Renal cortical epithelial cell (primary cell): ENCODE measurements around the gene TGFB1I1. TPM values are rescaled to one million over a fixed set of nuclear protein-coding genes. Genes with fewer than 3 reads are reported as not detected.
"Not testable (repeated sequence)": the region's sequence is repeated elsewhere in the genome, so short reads cannot be mapped to it uniquely, and the experiment has no call there.

Source experiments
- DNase-seq: peaks from one replicate; pipeline ENCODE4 v3.0.0-alpha.2; 2011; ENCODE audit warnings: low read depth
- total RNA-seq: library from RNA; depleted of rRNA; stranded (reverse); fragments of >200 nt; gene quantifications from 2 replicates; pipeline ENCODE4 v1.2.3, GENCODE V29; 2014

TGFB1I1 gene
- 26.5 and 31.4 TPM in 2 replicates for total RNA-seq

GRCh38 chr16:31471875-31472708, at the start of gene TGFB1I1:
Gene TGFB1I1 (plus strand): TSS chr16:31472152. CDS start chr16:31472189, 37 bp downstream.
- DNase-seq, result no peak

- DNase-seq, result no peak
Observed at GRCh38 chr16:31423241-31423640, 48.7 kb upstream of the TGFB1I1 start.

GRCh38 chr16:31423801-31424200, 48.2 kb upstream of the TGFB1I1 start:
- no peak for DNase-seq

DNA sequence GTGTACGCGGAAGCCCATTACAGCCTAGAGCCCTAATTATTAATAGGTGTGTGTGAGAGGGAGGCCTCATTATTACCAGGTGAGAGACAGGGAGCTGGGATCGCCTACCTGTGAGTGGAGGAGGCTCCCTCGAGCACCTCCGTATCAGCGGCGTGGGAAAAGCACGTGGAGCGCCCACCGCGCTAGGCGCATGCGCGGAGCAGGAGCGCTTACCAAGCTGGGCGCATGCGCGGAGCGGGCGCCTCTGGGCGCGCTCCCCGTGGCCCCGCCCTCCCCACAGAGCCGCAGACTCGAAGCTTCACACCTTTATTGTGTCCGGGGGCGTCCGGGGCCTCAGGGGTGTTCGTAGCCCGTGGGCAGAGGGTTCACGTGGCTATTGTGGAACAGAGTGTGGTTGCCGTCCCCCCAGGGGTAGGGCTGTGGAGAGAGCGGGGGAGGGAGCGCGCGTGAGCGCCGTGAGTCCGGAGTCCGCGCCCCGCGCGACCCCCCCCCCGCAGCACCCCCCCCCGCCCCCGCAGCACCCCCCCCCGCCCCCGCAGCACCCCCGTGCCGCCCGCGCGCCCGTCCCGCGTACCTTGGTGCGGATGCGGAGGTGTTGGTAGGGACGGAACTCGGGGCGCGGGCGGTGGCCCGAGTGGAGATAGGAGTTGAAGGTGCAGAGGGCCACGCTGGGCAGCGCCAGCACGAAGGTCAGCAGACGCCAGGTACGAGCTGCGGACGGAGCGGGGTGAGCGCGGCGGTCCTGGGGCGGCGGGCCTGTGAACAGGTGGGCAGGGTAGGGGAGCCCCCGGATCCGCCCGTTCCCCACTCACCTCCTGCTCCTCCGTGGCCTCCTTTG, 44.3 kb upstream of the TGFB1I1 start:
- no peak for DNase-seq

GRCh38 chr16:31428279-31428597, 43.7 kb upstream of the TGFB1I1 start, which contains the start of gene COX6A2:
Gene COX6A2 (minus strand): TSS chr16:31428360. CDS start chr16:31428325, 35 bp downstream.
- no peak for DNase-seq

DNA sequence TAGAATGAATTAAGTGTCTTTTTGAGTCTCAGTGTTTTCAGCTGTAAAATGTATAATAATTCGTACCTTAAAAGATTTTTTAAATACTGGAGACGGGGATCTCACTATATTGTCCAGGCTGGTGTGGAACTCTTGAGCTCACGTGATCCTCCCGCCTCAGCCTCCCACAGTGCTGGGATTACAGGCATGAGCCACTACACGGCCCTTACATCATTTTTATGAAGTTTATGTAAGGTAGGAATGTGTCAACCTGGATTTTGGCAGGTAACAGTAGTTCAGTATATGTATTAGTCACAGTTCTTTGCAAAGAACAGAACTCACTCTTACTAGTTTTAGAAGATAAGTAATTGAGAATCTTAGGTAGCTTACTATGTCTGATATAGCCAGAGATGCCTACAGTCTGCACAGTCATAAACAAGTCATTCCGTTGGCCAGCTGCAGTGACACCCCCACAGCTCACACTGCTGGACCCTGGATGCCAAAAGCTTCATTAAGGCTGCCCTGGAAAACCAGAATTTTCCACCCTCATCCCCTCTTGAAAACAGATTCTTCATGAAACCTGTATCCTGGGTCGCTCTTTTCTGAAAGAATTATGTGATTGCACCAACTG, 43.2 kb upstream of the TGFB1I1 start:
- DNase-seq, result no peak

GRCh38 chr16:31429314-31429713, 42.6 kb upstream of the TGFB1I1 start:
- no peak for DNase-seq

GRCh38 chr16:31429796-31430195, 42.2 kb upstream of the TGFB1I1 start:
- DNase-seq, result no peak

- DNase-seq, result no peak
Observed at GRCh38 chr16:31430380-31431052, 41.4 kb upstream of the TGFB1I1 start.

DNA sequence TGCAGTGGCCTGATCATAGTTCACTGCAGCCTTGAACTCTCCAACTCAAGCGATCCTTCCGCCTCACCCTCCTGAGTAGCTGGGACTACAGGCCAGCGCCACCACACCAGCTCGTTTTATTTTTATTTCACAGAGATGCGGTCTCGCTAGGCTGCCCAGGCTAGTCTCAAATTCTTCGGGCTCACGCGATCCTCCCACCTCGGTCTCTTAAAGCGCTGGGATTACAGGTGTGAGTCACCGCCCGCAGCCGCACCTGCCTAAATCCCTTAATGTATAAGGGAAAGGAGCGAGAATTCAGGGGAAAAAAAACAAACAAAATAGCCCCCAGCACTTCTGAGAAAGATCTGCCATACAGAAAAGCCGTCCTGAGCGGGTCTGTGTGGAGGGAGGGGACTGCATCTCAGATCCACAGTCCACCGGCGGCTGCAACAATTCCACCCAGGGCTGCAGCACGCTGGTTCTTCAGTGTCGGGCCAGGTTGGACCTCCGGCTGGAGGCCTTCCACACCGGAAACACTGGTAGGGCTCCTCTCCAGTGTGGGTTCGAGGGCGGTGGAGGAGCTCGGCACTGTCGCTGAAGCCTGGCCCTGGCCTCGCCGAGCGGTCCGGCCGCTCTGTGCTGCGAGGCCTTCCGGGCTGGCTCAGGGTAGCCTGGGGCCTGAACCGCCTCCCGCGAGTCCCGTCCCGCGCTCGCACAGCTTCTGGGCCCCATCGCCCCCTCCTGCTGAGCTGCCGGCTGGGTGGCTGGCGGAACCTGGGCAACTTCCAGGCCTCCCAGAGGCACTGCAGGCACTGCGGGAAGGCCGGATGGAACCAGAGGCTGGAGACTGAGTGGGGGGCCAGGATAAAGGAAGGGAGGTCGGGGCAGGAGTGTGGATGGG, 36.4 kb upstream of the TGFB1I1 start:
- no peak for DNase-seq

DNA sequence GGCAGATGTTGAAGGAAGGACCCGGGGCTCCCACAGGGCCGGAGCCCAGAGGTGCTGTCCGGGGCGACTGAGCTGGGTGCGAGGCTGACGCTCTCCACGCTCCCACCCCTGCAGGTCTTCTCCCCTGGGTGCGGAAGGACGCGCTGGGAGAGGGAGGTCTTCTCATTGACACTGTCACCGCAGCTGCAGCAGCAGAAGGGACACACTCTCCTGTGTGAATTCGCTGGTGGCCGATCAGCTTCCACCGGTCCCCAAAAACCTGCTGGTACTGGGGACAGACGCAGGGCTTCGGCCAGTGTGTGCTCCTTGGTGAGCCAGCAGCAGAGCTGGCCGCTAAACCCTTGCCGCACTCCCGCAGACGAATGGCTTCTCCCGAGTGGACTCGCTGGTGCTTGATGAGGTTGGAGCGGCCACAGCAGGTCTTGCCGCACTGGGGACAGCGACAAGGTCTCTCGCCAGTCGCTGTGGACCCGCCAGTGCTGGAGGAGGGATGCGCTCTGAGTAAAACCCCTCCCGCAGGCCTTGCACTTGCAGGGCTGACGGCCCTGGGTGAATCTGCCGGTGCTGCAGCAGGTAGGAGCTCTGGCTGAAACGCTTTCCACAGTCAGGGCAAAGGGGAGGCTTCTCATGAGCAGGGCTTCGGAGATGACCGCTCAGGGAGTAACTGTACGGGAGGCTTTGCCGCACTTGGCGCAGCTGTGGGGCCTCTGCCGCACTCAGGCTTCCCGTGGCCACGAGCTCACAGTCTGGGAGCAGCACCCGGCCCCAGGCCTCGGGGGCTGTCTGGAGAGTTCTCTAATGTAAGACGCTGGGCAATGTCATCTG, 35.5 kb upstream of the TGFB1I1 start:
- DNase-seq, result no peak

GRCh38 chr16:31438414-31438813, 33.5 kb upstream of the TGFB1I1 start:
- no peak for DNase-seq

GRCh38 chr16:31439023-31439422, 32.9 kb upstream of the TGFB1I1 start:
- not testable (repeated sequence) for DNase-seq

- no peak for DNase-seq
Observed at GRCh38 chr16:31439519-31439918, 32.4 kb upstream of the TGFB1I1 start.

DNA sequence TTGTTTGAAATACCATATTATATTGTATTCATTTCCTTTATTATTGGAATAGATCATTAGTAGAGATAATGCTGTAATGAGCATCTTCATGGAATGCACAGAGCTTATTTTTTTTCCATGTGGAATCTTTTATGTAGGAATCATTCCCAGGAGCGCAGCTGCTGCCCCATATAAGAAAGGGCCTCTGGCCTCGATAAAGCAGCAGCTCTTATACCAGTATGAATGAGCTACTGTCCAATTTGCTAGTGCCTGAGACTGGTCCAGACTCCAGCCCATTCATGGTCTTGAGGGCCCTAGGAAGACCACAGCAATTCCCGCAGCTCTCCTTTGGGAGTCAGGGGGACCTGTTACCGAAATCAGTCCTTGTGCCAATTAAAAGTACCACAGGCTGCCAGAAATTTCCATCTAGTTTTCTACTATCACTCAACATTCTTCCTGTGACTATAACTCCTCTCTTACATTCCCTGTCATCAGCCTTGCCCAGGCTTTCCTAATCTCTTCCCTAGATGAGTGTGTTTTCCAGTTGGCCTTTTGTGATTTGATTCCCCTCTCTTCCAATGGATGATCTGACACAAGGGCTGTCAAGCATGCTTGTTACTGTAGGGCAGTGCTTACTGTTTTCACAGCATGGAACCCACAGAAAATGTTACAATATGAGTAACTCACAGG, 31.3 kb upstream of the TGFB1I1 start:
- DNase-seq, result no peak

DNA sequence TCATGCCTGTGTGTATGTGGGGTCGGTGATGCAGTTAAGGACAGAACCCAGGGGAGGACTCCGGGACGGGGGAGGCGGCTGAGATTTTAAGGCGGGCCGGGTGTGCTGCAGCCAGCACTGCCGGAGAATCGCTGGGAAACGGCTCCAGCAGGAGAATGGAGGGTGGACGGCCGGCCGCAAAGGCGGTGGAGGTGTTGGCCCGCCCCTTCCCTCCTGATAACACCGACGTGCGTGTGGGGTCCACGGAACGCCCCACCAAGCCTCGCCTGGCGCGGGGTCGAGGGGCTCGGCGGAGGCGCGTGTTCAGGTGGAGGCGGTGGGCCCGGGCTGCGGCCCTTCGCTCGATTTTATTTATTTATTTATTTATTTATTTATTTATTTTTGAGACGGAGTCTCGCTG, 30.0 kb upstream of the TGFB1I1 start:
- DNase-seq, result no peak

DNA sequence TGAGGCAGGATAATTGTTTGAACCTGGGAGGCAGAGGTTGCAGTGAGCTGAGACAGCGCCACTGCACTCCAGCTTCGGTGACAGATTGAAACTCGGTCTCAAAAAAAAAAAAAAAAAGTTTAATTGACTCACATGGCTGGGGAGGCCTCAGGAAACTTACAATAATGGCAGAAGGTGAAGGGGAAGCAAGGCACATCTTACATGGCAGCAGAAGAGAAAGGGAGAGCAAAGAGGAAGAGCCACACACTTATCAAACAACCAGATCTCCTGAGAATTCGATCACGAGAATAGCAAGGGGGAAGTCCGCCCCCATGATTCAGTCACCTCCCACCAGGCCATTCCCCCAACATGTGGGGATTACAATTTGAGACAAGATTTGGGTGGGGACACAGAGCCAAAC, 26.0 kb upstream of the TGFB1I1 start:
- DNase-seq, result not testable (repeated sequence)

- DNase-seq, result no peak
Observed at GRCh38 chr16:31451201-31451600, 20.8 kb upstream of the TGFB1I1 start.

- DNase-seq, result peak; percentile 53
Observed at GRCh38 chr16:31451681-31452351, 20.1 kb upstream of the TGFB1I1 start.
